ENCODE results near the gene PI16.

PI16 gene

DNA sequence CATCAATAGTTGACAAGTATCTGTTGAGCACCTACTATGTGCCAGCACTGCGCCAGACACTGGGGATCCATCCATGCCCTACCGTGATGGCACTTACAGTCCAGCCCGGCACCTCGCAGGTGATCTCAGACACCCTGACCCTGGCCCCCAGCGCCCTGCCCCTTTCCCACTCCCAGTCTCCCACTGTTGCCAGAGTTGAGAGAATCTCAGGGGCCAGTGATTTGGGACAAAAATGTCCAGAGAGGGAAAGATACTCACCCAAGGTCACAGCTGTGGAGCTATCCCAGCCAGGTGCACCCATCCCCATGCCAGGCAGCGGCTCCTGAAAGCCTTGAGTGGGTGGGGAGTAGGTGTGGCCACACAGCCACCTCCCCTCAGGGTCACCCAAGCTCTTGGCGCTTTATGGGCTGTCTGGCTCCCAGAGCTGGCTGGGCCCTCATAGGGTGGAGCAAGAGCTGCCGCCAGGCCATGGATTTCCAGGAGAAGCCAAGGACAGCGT lies 3.3 kb downstream of the PI16 start:
- no peak for DNase-seq (ENCODE audit: low read depth in 2 of 2)

DNA sequence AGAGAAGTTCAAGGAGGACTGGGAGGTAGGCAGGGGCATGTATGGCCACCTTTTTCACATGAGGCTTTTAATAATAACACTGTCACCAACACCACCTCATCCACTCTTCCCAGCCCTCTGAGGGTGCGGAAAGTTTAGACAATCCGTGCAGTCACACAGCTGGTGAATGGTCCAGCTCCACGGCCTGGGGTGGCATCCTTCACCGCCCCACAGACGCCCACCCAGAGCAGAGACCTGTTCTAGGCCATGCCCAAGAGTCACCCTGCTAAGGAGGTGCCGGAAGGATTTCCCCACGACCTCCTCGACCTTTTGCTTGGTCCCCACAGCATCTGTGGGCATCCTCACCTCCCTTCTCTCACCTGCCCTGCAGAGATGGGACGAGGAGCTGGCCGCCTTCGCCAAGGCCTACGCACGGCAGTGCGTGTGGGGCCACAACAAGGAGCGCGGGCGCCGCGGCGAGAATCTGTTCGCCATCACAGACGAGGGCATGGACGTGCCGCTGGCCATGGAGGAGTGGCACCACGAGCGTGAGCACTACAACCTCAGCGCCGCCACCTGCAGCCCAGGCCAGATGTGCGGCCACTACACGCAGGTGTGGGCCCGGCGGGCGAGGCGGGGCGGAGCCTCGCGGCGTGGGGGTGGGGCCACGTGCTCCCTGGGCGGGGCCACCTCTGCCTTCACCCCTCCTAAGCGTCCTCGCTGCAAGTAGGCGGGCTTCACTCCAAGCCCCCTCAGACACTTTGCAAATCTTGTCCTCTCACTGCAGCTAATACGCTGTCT lies 4.4 kb downstream of the PI16 start:
- DNase-seq (ENCODE audit: low read depth in 2 of 2), result no peak

DNA sequence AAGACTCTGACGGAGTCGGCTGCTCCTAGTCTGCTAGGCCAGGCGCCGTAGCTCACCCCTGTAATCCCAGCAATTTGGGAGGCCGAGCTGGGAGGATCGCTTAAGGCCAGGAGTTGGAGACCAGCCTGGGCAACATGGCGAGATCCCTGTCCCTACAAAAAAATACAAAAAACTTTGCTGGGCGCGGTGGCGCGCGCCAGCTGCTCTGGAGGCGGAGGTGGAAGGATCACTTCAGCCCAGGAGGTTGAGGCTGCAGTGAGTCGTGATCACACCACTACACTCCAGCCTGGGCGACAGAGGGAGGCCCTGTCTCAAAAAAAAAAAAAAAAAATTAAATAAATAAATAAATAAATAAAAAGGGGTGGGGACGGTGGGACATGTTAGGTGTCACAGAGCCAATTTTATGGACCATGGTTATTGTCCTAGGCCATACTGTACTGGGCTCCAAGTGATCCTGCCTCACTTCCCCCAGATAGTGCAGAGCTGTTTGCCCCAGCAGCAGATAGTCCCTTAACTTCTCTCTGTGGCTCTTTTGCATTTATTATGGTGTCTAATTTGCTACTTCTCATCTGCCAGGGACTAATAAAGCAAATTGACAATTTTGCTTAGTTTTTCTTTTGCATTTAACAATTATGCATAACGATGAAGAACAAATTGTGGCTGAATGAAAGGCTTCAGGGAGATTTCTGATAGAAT lies 5.2 kb downstream of the PI16 start:
- DNase-seq (ENCODE audit: low read depth in 2 of 2), result no peak

DNA sequence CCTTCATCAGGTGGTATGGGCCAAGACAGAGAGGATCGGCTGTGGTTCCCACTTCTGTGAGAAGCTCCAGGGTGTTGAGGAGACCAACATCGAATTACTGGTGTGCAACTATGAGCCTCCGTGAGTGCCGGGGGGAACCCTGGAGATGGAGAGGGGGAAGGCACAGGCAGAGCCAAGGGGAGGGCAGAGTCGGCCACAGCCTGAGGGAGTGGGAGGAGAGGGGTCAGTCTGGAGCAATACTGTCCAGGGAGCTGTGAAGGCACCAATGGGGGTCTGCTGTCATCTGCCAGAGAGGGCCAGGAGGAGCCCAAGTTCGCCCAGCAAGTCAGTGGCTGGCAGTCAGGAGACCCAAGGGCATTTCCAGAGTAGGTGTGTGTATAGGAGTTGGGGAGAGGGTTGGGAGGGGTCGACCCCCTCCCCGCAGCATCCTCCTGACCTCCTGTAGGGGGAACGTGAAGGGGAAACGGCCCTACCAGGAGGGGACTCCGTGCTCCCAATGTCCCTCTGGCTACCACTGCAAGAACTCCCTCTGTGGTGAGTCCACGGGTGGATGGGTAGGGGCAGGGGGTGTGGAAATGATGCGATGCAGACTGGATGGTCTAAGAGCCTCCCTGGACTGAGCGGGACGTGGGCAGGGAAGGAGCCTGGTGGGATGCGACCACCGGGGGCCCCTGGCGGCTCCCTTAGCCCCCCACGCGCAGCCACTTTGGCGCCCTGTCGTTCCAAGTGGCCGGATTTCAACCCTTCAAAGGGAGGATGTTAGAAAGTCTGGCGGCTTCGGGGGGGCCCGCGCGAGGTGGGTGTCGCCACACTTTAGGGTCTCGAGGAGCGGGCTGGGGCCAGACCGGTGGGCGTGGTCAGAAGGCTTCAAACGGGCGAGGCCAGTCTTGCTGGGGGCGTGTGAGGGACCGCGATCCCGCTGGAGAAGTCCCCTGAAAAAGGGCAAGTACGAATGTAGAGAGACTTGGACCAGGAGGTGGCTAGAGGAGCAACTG lies 7.2 kb downstream of the PI16 start:
- DNase-seq (ENCODE audit: low read depth in 2 of 2), result no peak

DNA sequence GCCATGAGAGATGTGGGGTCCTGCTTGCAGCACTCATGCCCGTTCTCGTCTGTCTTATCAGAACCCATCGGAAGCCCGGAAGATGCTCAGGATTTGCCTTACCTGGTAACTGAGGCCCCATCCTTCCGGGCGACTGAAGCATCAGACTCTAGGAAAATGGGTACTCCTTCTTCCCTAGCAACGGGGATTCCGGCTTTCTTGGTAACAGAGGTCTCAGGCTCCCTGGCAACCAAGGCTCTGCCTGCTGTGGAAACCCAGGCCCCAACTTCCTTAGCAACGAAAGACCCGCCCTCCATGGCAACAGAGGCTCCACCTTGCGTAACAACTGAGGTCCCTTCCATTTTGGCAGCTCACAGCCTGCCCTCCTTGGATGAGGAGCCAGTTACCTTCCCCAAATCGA lies 8.3 kb downstream of the PI16 start:
- peak; percentile 59 to 61 for DNase-seq (ENCODE audit: low read depth in 2 of 2)

DNA sequence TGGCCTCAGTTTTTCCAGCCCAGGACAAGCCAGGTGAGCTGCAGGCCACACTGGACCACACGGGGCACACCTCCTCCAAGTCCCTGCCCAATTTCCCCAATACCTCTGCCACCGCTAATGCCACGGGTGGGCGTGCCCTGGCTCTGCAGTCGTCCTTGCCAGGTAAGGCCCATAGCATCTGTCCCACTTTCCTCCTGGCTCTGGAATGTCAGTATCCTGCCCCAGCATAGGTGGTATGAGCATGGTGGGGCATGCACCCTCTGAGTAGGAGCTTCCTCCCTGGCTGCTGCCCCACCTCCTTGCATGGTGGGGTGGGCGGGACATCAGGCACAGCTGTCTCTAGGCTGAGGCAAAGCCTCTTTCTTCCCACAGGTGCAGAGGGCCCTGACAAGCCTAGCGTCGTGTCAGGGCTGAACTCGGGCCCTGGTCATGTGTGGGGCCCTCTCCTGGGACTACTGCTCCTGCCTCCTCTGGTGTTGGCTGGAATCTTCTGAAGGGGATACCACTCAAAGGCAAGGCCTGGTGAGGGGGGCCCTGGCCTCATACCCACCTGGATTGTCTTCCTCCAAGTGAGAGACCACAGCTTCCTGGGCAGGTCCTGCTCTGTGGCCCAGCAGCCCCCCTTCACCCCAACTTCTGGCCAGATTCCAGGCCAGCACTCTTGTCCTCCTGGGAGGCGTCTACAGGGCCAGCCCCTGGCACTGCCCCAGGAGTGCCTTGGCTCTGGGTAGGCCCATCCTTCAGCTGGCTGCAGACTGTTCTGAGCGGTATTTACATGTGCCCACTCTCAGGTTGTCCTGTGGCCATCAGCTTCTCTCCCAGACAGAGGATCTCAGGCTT lies 9.1 kb downstream of the PI16 start:
- no peak for DNase-seq (ENCODE audit: low read depth in 2 of 2)

DNA sequence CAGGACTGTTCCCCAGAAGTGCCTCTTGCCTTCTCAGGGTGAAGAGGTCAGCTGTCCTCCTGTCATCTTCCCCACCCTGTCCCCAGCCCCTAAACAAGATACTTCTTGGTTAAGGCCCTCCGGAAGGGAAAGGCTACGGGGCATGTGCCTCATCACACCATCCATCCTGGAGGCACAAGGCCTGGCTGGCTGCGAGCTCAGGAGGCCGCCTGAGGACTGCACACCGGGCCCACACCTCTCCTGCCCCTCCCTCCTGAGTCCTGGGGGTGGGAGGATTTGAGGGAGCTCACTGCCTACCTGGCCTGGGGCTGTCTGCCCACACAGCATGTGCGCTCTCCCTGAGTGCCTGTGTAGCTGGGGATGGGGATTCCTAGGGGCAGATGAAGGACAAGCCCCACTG lies 9.8 kb downstream of the PI16 start:
- no peak for DNase-seq (ENCODE audit: low read depth in 2 of 2)

DNA sequence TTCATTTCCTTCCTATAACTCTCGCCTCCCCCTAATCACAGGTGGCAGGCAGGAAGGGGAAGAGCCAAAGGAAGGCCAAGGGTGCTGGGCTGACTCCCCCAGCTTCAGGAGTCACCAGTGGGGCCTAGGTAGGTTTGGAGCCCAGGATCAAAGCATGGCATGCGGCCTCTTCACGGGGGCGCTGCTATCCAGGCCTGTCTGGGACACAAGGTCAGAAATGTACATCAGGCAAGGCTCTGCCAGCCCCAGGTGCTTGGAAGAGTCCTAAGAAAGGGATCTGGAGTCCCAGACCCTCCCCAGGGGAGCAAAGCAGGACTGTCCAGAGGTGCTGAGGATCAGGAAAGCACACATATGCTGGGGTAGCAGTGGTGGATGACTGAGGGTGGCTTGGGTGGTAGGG lies 10.4 kb downstream of the PI16 start:
- DNase-seq (ENCODE audit: low read depth in 2 of 2), result no peak

DNA sequence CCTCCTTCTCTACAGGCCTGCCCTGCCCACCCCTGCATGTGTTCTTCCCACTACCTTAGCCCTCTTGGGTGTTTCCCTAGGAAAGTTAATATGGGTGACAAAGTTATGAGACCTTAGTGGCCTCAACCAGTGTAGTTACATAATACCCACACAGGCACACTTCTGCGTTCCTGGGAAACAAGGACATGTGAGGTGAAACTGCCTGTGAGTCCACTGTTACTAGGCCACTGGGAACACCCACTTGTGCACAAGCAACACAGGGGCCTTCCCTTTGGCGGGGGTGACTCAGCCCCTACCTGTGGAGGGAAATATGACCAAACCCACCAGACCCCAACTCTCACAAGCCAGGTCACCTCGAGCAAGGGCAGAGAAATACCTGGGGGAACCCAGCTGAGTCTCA lies 12.8 kb downstream of the PI16 start:
- DNase-seq (ENCODE audit: low read depth in 2 of 2), result no peak

DNA sequence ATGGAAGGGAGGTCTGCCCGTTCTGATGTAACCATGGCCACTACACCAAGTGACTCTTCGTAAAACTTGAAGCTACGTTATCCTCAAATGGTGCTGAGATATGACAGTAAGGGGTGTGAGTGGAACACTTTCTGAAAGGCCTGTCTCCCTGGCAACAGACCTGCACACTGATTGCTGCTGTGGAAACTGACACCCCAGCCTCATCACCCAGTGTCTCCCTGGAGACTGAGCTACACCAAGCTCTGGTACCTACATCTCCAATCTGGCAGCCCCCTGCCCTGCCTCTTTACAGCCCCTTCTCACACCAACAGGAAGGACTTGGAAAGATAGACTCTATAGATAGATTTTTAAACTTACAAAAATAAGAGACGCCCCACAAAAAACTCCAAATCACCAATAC lies 13.2 kb downstream of the PI16 start:
- no peak for DNase-seq (ENCODE audit: low read depth in 2 of 2)

DNA sequence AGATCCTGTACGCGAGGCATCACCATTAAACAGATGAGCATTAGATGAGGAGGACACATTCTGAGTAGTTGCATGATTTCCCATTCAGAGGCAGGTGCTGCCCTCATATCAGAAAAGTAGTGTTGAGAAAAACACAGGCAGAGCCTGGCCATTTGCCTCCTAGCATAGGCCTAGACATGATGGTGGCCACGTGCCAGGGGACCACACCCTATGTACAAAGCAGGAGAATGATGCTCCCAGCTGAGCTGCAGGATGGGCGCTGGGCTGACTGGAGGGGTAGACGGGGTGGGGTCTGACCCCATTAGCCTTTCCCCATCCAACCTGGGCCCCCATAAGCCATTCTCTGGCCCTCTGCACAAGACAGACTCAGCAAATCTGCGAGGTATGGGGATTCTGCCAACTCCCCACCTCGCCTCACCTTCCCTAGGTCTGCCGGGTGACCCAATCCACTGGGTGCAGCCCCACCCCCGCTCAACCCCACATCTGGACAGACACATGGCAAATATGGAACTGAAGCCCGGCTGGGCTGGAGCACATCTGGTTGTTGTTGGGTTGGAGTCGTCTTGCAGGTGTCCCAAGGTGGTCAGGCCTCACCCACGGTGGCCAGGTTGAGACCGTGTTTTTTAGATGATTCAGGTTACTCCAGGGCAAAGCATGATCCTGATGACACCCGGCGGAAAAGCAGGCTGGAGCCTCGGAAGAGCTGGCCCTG lies 13.9 kb downstream of the PI16 start:
- DNase-seq (ENCODE audit: low read depth in 2 of 2), result no peak

DNA sequence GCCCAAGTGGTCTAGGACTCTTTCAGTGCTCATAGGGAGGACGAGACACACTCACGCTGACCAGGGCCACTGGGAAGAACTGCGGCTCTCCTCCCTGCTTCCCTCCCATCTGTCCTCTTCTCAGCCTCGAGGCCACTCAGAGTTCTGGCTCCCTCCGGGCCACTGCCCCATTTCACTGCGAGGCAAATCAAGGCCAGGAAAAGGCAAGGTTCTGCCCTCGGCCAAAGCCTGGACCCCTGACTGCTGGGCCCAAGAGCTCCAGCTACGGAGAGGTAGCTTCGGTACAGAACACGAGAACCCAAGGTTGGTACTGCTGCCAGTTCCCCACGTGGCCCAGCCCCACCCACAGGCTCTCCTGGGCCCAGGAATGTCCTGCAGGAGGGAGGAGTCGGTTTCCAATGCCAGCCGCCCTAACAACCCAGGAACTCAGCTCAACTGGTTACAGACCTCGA lies 14.7 kb downstream of the PI16 start:
- no peak for DNase-seq (ENCODE audit: low read depth in 2 of 2)

DNA sequence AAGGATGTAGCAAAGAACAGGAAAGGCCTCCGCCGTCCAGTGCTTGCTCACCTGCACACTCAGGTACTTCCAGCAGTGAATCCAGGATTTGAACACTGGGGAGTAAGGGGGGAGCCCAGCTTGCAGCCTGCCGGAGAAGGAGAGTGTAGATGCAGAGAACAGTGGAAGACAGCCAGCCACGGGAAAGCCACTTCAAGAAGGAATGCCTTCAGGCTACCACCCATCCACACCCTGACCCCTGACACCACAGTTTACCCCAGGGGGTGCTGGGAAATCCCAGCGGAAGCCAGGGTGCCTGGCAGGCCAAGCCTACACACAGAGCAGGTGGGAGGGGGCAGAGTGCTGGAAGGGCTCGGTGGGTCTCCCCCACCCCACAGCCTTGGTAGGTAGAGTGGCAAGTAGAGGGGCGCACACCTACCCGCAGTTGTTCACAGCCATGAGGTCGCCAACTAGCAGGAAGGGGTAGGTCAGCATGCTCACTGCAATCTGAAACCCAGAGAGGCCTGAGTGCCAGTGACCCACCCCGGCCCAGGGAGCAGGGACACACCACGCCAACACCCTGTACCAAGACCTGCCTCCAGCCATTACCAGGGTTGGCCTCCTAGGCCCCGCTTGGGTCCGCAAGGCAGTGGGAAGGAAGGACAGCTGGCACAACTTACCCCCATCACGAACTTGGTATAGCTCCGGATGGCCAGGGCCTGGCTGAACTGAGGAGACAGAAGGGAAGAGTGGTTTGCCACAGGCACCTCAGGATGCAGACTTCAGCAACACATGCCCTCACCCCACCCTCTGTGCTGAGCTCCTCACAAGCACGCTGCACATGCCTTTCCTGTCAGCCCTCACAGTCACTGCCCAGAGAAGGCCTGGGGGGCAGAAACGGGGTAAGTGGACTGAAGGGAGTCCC lies 15.7 kb downstream of the PI16 start:
- DNase-seq (ENCODE audit: low read depth in 2 of 2), result no peak

DNA sequence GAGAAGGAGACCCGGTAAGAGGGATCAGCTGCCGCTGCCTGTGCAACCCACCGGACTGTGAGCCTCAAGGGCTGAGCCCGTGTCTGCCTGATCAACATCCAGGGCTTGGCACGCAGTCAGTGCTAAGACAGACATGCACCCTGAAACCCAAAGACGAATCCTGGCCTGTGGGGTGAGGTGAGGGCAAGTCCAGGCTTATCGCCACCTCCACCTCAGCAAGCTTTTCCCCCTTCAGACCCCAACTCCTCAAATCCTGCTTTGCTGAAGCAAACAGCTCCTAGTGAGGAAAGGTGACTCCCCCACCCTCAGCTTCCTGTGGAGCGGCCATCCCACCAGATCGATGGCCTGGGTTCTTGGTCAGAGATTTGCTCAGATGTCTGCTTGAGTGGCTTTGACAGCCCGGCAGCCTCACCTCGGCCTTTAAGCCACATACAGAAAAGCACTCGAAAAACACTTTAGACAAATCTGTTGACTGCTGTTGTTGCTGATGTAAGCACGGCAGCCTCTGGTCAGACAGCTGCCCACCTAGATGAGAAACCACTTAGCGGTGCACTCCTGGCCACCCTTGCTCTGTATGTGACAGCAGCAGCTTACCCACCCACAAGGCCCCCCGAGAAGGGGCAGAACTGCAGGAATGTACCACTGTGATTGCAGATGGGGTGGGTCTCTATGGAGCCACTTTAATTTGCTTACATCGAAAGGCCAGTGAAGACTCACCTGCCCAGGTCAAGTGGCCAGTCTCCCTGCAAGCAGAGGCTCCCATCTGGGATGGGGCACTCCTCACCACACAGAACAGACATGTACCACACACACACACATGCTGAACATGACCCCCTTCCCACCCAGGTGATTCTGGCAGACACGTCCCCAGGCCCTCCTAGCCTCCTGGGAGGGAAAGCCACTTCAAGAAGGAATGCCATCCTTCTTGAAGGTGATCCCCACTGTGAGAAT lies 16.6 kb downstream of the PI16 start:
- no peak for DNase-seq (ENCODE audit: low read depth in 2 of 2)

DNA sequence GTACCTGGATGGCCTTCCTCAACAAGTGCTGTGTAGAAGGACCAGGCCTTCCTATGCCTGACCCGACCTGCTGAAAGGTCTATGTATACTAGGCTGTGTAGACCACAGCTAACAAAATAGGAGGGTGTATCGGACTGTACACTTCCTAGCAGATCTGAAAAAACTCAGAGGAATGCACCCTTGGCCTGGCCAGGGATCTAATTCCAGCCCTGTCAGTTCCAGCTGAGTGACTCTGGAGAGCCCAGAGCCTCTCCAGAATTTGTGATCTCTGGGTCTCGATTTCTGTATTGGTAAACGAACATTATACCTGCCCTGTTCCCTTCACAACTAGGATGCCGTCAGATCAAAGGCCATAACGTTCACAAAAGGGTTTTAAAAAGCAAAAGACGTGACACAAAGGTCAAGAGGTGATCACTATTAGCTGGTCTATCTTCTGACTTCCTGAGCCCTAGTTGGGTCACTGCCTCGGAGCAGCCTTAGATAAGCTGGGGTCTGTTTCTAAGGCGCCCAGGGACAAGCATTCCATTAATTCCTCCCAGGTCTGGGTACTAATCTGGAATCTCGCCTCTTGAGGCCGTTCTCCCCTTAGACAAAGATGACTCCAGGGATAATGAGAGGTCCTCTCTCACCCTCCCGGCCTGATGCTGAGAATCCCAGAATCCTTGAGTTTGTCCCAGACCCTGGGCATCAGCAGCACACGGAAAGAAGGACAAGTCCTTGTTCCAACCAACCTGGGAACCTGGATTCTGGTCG lies 17.6 kb downstream of the PI16 start:
- no peak for DNase-seq (ENCODE audit: low read depth in 2 of 2)

DNA sequence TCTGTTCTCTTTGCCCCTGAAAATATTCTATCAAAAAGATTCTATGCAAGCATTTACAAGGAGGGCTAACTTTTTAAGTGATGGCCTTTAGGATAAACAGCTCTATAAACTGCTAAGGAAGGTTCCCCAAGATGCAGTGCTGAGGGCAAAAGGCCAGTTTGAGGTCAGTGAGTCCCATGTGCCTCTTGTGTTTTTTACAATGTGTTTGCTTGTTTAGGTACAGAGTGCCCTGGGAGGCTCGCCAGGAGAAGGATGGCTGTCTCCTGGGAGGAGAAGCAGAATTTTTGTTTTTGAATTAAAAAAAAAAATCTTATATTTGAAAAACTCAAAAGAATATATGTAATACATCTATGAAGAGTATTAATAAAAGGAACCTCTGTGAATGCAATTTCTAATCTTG lies 18.7 kb downstream of the PI16 start:
- DNase-seq (ENCODE audit: low read depth in 2 of 2), result no peak

DNA sequence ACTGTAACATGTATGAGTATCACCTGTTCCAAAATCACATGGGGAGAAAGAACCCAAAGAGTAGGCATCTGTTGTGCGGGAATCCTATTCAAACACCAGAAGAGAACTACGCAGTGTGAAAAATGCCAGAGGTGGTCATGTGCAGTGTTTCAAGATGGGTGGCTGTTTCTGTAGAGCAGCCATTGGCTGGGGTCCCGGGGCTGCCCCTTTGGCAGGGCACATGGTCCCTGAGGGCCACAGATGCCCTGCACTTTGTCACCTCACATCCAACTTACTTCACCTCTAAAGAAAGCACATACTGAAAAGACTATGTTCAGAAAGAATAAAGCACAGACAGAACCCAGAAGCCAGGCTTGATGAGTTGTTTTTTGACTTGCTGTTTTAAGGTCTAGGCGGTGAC lies 19.1 kb downstream of the PI16 start:
- no peak for DNase-seq (ENCODE audit: low read depth in 2 of 2)
